ENCODE data around the gene D2HGDH. TPM values are rescaled to one million over a fixed set of nuclear protein-coding genes. Genes with fewer than 3 reads are reported as not detected.

The D2HGDH gene
- total and polyA plus RNA-seq, 9 of the 15 experiments (the other 6 are each of a cell fraction or from before 2014, with no cell fraction given) = 0.39 to 30.8 (median 10.3) TPM

DNA sequence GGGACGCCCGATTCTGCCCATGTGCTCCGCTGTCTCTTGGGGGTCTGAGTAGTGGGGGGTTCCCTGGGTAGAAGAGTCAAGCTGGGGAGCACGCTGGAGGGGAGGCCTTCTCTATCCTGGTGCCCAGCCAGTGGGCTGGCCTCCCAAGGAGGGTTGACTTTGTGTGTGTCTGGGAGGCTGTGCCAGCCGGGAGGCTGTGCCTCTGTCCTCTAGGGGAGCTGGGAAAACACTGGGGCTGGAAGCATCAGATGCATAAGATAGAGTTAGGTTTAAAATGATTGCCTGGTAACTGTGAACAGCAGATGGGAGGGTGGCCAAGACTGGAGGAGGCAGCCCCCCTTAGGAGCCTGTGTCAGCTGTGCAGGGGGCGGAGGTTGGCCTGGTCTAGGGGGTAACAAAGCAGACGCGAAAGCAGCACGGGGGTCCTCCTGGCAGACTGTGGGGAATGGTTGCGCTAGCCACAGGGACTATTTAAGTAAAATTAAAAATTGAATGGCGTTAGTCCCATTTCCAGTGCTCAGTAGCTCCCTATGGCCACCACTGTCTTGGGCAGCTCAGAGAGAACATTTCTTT is 31.3 kb upstream of the D2HGDH start:
- peaks cover 3 to 21% of the 10 kb centered on the region in 2 experiments; a peak in 3 of 5 replicates for H3K4me1 ChIP-seq (replicated peaks in 1 of 2; ENCODE audit: control insufficient read depth in 2 of 2, insufficient read depth in 2 of 2, low read length in 2 of 2)
- ChIA-PET POLR2A (interaction anchor here (0.9 to 3.0 kb wide), 3 partner anchors 11 to 78 kb away, joined by 3 to 8 read pairs (median 5); partner anchors contain the start of gene D2HGDH), CTCF (ENCODE audit: low intra/inter-chr PET ratio) (no interaction called here)
- in situ Hi-C loops (cut with MboI) (no loop called here), intact Hi-C loops (cut with micrococcal nuclease) (no loop called here)
- H3K9me1 ChIP-seq (ENCODE audit: control insufficient read depth, insufficient read depth, low read length) = no peaks in the 10 kb centered on the region
- no peak for ATAC-seq
- no TSS peak for BruUV-seq (replicated peaks)
- FAIRE-seq = no peak
- H3K27ac ChIP-seq (ENCODE audit: extremely low read depth, low read depth, low read length) = peak overlapping the region; percentile 25
- peaks cover 36% of the 10 kb centered on the region for H3K79me2 ChIP-seq (ENCODE audit: control insufficient read depth, insufficient read depth, low read length)
- peak overlapping the region; percentile 69 for H3K4me2 ChIP-seq (ENCODE audit: insufficient read depth, low read length)
- peaks cover 4% of the 10 kb centered on the region for H3K9me3 ChIP-seq (replicated peaks; ENCODE audit: control insufficient read depth, insufficient read depth, low read depth, low read length)
- no peak overlapping the region for H2AFZ ChIP-seq (ENCODE audit: low read depth, low read length)
- H3K27me3 ChIP-seq (ENCODE audit: control insufficient read depth in 2 of 2, insufficient read depth in 2 of 2, low read length in 2 of 2) = no peaks in the 10 kb centered on the region
- no peak for DNase-seq (ENCODE audit: extremely low read depth in 1 of 4, low spot score in 3 of 4)
- H3K4me3 ChIP-seq = peak overlapping the region; percentile 89
- WGBS (ENCODE audit: insufficient coverage, low coverage, missing lambda C conversion rate) = 68% methylated on average over 7 of the region's 11 CpGs
- TF ChIP-seq ZNF282 (CRISPR knock-in tag; IDR thresholded peaks at IDR 0.05) = no peak
- TF ChIP-seq FIP1L1 (IDR thresholded peaks at IDR 0.05; ENCODE audit: low read depth, low read length, poor library complexity, severe bottlenecking) = peak; percentile 2
- TF ChIP-seq, protein P1, sequence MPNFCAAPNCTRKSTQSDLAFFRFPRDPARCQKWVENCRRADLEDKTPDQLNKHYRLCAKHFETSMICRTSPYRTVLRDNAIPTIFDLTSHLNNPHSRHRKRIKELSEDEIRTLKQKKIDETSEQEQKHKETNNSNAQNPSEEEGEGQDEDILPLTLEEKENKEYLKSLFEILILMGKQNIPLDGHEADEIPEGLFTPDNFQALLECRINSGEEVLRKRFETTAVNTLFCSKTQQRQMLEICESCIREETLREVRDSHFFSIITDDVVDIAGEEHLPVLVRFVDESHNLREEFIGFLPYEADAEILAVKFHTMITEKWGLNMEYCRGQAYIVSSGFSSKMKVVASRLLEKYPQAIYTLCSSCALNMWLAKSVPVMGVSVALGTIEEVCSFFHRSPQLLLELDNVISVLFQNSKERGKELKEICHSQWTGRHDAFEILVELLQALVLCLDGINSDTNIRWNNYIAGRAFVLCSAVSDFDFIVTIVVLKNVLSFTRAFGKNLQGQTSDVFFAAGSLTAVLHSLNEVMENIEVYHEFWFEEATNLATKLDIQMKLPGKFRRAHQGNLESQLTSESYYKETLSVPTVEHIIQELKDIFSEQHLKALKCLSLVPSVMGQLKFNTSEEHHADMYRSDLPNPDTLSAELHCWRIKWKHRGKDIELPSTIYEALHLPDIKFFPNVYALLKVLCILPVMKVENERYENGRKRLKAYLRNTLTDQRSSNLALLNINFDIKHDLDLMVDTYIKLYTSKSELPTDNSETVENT (CRISPR knock-in tag; IDR thresholded peaks at IDR 0.05) = no peak
- H3K9ac ChIP-seq (ENCODE audit: insufficient read depth in 1 of 2, low read depth in 2 of 2, low read length in 2 of 2) = peak overlapping the region; percentile 62 to 96
- H4K20me1 ChIP-seq (replicated peaks; ENCODE audit: control insufficient read depth, insufficient read depth, low read length) = no peaks in the 10 kb centered on the region
- H3K36me3 ChIP-seq (ENCODE audit: control insufficient read depth, insufficient read depth, low read length) = peaks cover 39% of the 10 kb centered on the region
